Measurements from ENCODE around the gene CDC26.
A peak's percentile ranks its signal among the peaks of the same experiment; 100 is the strongest.

Gene CDC26

DNA sequence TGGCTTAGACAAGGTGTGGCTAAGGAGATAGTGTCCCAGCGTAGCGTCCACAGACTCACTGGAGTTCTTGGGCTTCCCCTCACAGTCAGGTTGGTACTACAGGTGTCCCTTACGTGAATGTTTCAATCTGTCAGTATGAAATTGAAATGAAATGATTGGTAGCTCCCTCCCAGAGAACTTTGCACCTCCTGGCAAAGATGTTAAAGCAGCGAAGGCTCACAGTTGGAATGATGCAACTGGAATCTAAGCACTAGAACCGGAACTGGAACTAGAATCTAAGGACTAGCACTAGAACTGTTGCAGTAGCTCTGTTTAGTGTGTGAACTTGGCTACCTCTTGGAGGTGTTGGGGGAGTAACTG is 52.9 kb downstream of the CDC26 start:
- TF ChIP-seq CTCF (IDR thresholded peaks at IDR 0.05; ENCODE audit: control extremely low read depth, extremely low read depth, low read depth, missing control alignments), result no peak
- no peak for DNase-seq (ENCODE audit: extremely low spot score)
- CTCF ChIA-PET, result interaction anchor here (1.1 to 3.7 kb wide), 5 partner anchors 9 to 224 kb away, joined by 3 to 26 read pairs (median 6); partner anchors contain the start of genes CDC26 and PRPF4
- POLR2A ChIA-PET, result interaction anchor here (0.6 to 1.8 kb wide), 3 partner anchors 31 to 188 kb away, joined by 4 to 5 read pairs (median 4); partner anchors contain the start of genes C9orf43 and POLE3

GRCh38 chr9:113221800-113222481 is 53.4 kb downstream of the CDC26 start:
- POLR2A ChIA-PET, result interaction anchor here (0.6 to 1.8 kb wide), 6 partner anchors 10 to 188 kb away, joined by 3 to 5 read pairs (median 4); partner anchors contain the start of genes C9orf43 and POLE3
- DNase-seq (ENCODE audit: extremely low spot score), result no peak

GRCh38 chr9:113221003-113221799 is 54.2 kb downstream of the CDC26 start, which contains the start of the genes FKBP15 and SLC31A1:
Gene FKBP15, minus strand, starts transcription at chr9:113221277. Its CDS starts 34 bp downstream, at chr9:113221243.
Gene SLC31A1, plus strand, starts transcription at chr9:113221544. Its CDS starts 34,605 bp downstream, at chr9:113256149.
- CTCF ChIA-PET, result interaction anchor here (1.1 to 3.7 kb wide), 11 partner anchors 9 to 225 kb away, joined by 3 to 26 read pairs (median 4); partner anchors contain the start of genes CDC26, PRPF4, SLC31A2 and WDR31
- DNase-seq (ENCODE audit: extremely low spot score), result peak; percentile 97
- TF ChIP-seq CTCF (IDR thresholded peaks at IDR 0.05; ENCODE audit: control extremely low read depth, extremely low read depth, low read depth, missing control alignments), result no peak
- POLR2A ChIA-PET, result interaction anchor here (0.6 to 1.8 kb wide), 9 partner anchors 10 to 189 kb away, joined by 3 to 8 read pairs (median 4); partner anchors contain the start of genes C9orf43, CDC26 and POLE3

More at GRCh38 chr9:113221800-113222481, 53.4 kb downstream of the CDC26 start:
- TF ChIP-seq CTCF (IDR thresholded peaks at IDR 0.05; ENCODE audit: control extremely low read depth, extremely low read depth, low read depth, missing control alignments), result no peak
- CTCF ChIA-PET, result interaction anchor here (1.1 to 3.7 kb wide), 7 partner anchors 10 to 224 kb away, joined by 3 to 26 read pairs (median 4); partner anchors contain the start of genes CDC26, PRPF4 and WDR31

GRCh38 chr9:113220467-113221002 is 54.8 kb downstream of the CDC26 start:
- ChIA-PET CTCF (interaction anchor here (0.8 to 3.7 kb wide), 13 partner anchors 9 to 438 kb away, joined by 3 to 21 read pairs (median 4); partner anchors contain the start of genes CDC26, PRPF4, SLC31A2 and WDR31), POLR2A (interaction anchor here (0.6 to 1.8 kb wide), 8 partner anchors 11 to 190 kb away, joined by 3 to 8 read pairs (median 4); partner anchors contain the start of genes C9orf43, CDC26 and POLE3)
- DNase-seq (ENCODE audit: extremely low spot score), result no peak
- no peak for TF ChIP-seq CTCF (IDR thresholded peaks at IDR 0.05; ENCODE audit: control extremely low read depth, extremely low read depth, low read depth, missing control alignments)

DNA sequence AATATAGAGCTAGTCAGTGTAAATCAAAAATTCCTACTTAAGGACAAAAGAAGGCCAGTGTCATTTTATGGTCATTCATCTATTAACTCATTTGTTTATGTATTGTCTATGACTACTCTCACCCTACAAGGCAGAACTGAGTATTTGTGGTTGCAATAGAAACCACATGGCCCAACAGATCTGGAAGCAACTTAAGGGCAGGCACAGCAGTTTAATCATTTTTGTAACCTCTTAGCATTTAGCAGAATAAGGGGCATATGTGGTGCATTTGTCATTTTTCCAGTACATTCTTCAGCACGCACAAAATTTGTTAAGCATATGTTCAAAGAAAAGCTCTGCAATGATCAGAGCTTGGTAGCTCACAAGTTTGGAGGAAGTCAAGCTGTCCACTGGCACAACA is 55.4 kb downstream of the CDC26 start:
- ChIA-PET POLR2A (interaction anchor here (1.1 kb wide), 1 partner anchor 55 kb away, joined by 3 read pairs; the partner anchor contains the start of genes CDC26 and PRPF4), CTCF (interaction anchor here (0.8 to 3.7 kb wide), 11 partner anchors 8 to 438 kb away, joined by 3 to 21 read pairs (median 4); partner anchors contain the start of genes CDC26, PRPF4 and SLC31A2)
- DNase-seq (ENCODE audit: extremely low spot score), result peak; percentile 58
- TF ChIP-seq CTCF (IDR thresholded peaks at IDR 0.05; ENCODE audit: control extremely low read depth, extremely low read depth, low read depth, missing control alignments), result no peak
